Thyroid gland (tissue), 4 donors: ENCODE measurements around the gene PRKCE.

Experiments used
- CTCF ChIP-seq, 6 experiments: fragments of 200-600 bp in 3 of 6; fragments of 450-650 bp in 3 of 6; sonication (generic) in 3 of 6; IDR thresholded peaks; one replicate each; pipeline ENCODE4 v1.5.1; 2016 to 2019; ENCODE audit warnings: antibody characterized with exemption in 6 of 6, mild to moderate bottlenecking in 2 of 6, inconsistent platforms in 1 of 6, moderate library complexity in 1 of 6
- POLR2A ChIP-seq, 2 donors: fragments of 450-650 bp; IDR thresholded peaks; one replicate each; pipeline ENCODE4 v1.6.1; 2017; ENCODE audit warnings: antibody characterized with exemption in 2 of 2, mild to moderate bottlenecking in 2 of 2, moderate library complexity in 1 of 2

- TF ChIP-seq CTCF (IDR thresholded peaks at IDR 0.05) (no peak), POLR2A (IDR thresholded peaks at IDR 0.05) (no peak)
Measured at GRCh38 chr2:45691171-45691999, 39.9 kb downstream of the PRKCE start.
